Measurements from ENCODE around the gene RNF225.

The RNF225 gene

GRCh38 chr19:58350871-58351557 lies 44.4 kb upstream of the RNF225 start:
- H3K4me3 ChIP-seq (replicated peaks; ENCODE audit: low read depth, low read length) = no peak overlapping the region
- peaks cover 2% of the 10 kb centered on the region for H3K36me3 ChIP-seq (ENCODE audit: control insufficient read depth, insufficient read depth, low read length)
- no peak for TF ChIP-seq CTCF (IDR thresholded peaks at IDR 0.05; ENCODE audit: insufficient read depth, low read length, poor library complexity, severe bottlenecking)
- H3K27me3 ChIP-seq (replicated peaks; ENCODE audit: control insufficient read depth, insufficient read depth, low read length) = no peaks in the 10 kb centered on the region
- DNase-seq (ENCODE audit: extremely low read depth, insufficient read length) = no peak

- TF ChIP-seq CTCF (IDR thresholded peaks at IDR 0.05; ENCODE audit: insufficient read depth, low read length, poor library complexity, severe bottlenecking) = no peak
- no peak for DNase-seq (ENCODE audit: extremely low read depth, insufficient read length)
- Histone ChIP-seq H3K4me3 (replicated peaks; ENCODE audit: low read depth, low read length) (no peak overlapping the region), H3K36me3 (ENCODE audit: control insufficient read depth, insufficient read depth, low read length) (peaks cover 2% of the 10 kb centered on the region), H3K27me3 (replicated peaks; ENCODE audit: control insufficient read depth, insufficient read depth, low read length) (no peaks in the 10 kb centered on the region)
Observed at GRCh38 chr19:58351558-58351878, 43.9 kb upstream of the RNF225 start.

GRCh38 chr19:58351990-58352755 lies 43.3 kb upstream of the RNF225 start:
- Histone ChIP-seq H3K4me3 (replicated peaks; ENCODE audit: low read depth, low read length) (no peak overlapping the region), H3K36me3 (ENCODE audit: control insufficient read depth, insufficient read depth, low read length) (peaks cover 2% of the 10 kb centered on the region), H3K27me3 (replicated peaks; ENCODE audit: control insufficient read depth, insufficient read depth, low read length) (no peaks in the 10 kb centered on the region)
- no peak for DNase-seq (ENCODE audit: extremely low read depth, insufficient read length)
- TF ChIP-seq CTCF (IDR thresholded peaks at IDR 0.05; ENCODE audit: insufficient read depth, low read length, poor library complexity, severe bottlenecking) = no peak

GRCh38 chr19:58352760-58353671 lies 42.4 kb upstream of the RNF225 start, which contains the start of gene A1BG:
Gene A1BG, minus strand, starts transcription at chr19:58353492. Its CDS starts 55 bp downstream, at chr19:58353437.
- Histone ChIP-seq H3K36me3 (ENCODE audit: control insufficient read depth, insufficient read depth, low read length) (peaks cover 2% of the 10 kb centered on the region), H3K4me3 (replicated peaks; ENCODE audit: low read depth, low read length) (no peak within 1 kb of the TSS), H3K27me3 (replicated peaks; ENCODE audit: control insufficient read depth, insufficient read depth, low read length) (no peaks in the 10 kb centered on the region)
- TF ChIP-seq CTCF (IDR thresholded peaks at IDR 0.05; ENCODE audit: insufficient read depth, low read length, poor library complexity, severe bottlenecking) = no peak
- no peak for DNase-seq (ENCODE audit: extremely low read depth, insufficient read length)

- DNase-seq (ENCODE audit: extremely low read depth, insufficient read length) = no peak
- Histone ChIP-seq H3K27me3 (replicated peaks; ENCODE audit: control insufficient read depth, insufficient read depth, low read length) (no peaks in the 10 kb centered on the region), H3K4me3 (replicated peaks; ENCODE audit: low read depth, low read length) (no peak overlapping the region), H3K36me3 (ENCODE audit: control insufficient read depth, insufficient read depth, low read length) (peaks cover 2% of the 10 kb centered on the region)
- TF ChIP-seq CTCF (IDR thresholded peaks at IDR 0.05; ENCODE audit: insufficient read depth, low read length, poor library complexity, severe bottlenecking) = no peak
Observed at GRCh38 chr19:58353717-58354477, 41.6 kb upstream of the RNF225 start.

All from GM06990 (cell line).